Measurements from ENCODE around the gene COMTD1.
A peak's percentile ranks its signal among the peaks of the same experiment; 100 is the strongest.
"Not testable (repeated sequence)": the region's sequence is repeated elsewhere in the genome, so short reads cannot be mapped to it uniquely, and the experiment has no call there.

Gene COMTD1

DNA sequence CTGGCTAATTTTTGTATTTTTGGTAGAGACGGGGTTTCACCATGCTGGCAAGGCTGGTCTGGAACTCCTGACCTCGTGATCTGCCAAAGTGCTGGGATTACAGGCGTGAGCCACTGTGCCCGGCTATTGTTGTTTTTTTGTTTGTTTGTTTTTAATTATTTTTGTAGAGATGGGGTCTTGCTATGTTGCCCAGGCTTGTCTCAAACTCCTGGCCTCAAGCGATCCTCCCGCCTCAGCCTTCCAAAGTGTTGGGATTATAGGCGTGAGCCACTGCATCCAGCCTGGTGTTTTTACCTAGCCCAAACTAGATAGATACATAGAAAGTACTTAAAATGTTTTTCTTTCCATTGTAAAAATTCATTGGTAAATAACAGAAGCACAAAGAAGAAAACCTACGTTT, 14.3 kb downstream of the COMTD1 start:
- not testable (repeated sequence) for H4K8ac ChIP-seq (ENCODE audit: low read depth, low read length); H3K4me3 ChIP-seq (ENCODE audit: low read length); H2BK15ac ChIP-seq (replicated peaks; ENCODE audit: low read depth); DNase-seq; H4K5ac ChIP-seq (ENCODE audit: low read length); H3K79me1 ChIP-seq (ENCODE audit: low read length); H3K4ac ChIP-seq (ENCODE audit: low read depth, low read length); H2BK120ac ChIP-seq (ENCODE audit: low read depth, low read length); H3K18ac ChIP-seq (ENCODE audit: low read length); H3K27ac ChIP-seq (ENCODE audit: low read depth, low read length); H3K9ac ChIP-seq (ENCODE audit: low read length); H3K23ac ChIP-seq (ENCODE audit: low read length); H2AK5ac ChIP-seq (ENCODE audit: low read length); H3K56ac ChIP-seq (ENCODE audit: low read length); H3K36me3 ChIP-seq (ENCODE audit: control insufficient read depth, insufficient read depth, low read length); H2BK5ac ChIP-seq (ENCODE audit: low read length); H3K27me3 ChIP-seq (ENCODE audit: insufficient read depth, low read length, poor library complexity); H3K4me2 ChIP-seq (ENCODE audit: low read length)
- WGBS (ENCODE audit: extremely low coverage, insufficient coverage, low lambda C conversion rate) = no CpG with 5 or more reads among the region's 8 CpGs
- Histone ChIP-seq H3K79me2 (ENCODE audit: control insufficient read depth, insufficient read depth, low read length) (peaks cover 44% of the 10 kb centered on the region), H3K4me1 (ENCODE audit: control insufficient read depth, low read depth, low read length) (peaks cover 16% of the 10 kb centered on the region)

GRCh38 chr10:75220274-75220673, 15.5 kb downstream of the COMTD1 start:
- no CpG with 5 or more reads among the region's 4 CpGs for WGBS (ENCODE audit: extremely low coverage, insufficient coverage, low lambda C conversion rate)
- no peak for DNase-seq
- no peak overlapping the region for H3K27ac ChIP-seq (ENCODE audit: low read depth, low read length)

GRCh38 chr10:75212343-75212742, 23.4 kb downstream of the COMTD1 start:
- no peaks in the 10 kb centered on the region for H3K27me3 ChIP-seq (ENCODE audit: insufficient read depth, low read length, poor library complexity)
- H2BK5ac ChIP-seq (ENCODE audit: low read length) = no peak overlapping the region
- no peak overlapping the region for H3K4ac ChIP-seq (ENCODE audit: low read depth, low read length)
- H3K79me2 ChIP-seq (ENCODE audit: control insufficient read depth, insufficient read depth, low read length) = peaks cover 51% of the 10 kb centered on the region
- H3K23ac ChIP-seq (ENCODE audit: low read length) = no peak overlapping the region
- no peak overlapping the region for H4K5ac ChIP-seq (ENCODE audit: low read length)
- peaks cover 9% of the 10 kb centered on the region for H3K36me3 ChIP-seq (ENCODE audit: control insufficient read depth, insufficient read depth, low read length)
- H3K18ac ChIP-seq (ENCODE audit: low read length) = no peak overlapping the region
- no peak overlapping the region for H3K27ac ChIP-seq (ENCODE audit: low read depth, low read length)
- no peak overlapping the region for H2BK15ac ChIP-seq (replicated peaks; ENCODE audit: low read depth)
- no peak overlapping the region for H2AK5ac ChIP-seq (ENCODE audit: low read length)
- DNase-seq = no peak
- H3K9ac ChIP-seq (ENCODE audit: low read length) = peak overlapping the region; percentile 99
- no peak overlapping the region for H4K8ac ChIP-seq (ENCODE audit: low read depth, low read length)
- no peak overlapping the region for H3K4me3 ChIP-seq (ENCODE audit: low read length)
- H3K4me2 ChIP-seq (ENCODE audit: low read length) = peak overlapping the region; percentile 32
- 100% methylated on average over 1 of the region's 6 CpGs for WGBS (ENCODE audit: extremely low coverage, insufficient coverage, low lambda C conversion rate)
- H3K79me1 ChIP-seq (ENCODE audit: low read length) = peaks cover 3% of the 10 kb centered on the region
- no peak overlapping the region for H2BK120ac ChIP-seq (ENCODE audit: low read depth, low read length)
- H3K4me1 ChIP-seq (ENCODE audit: control insufficient read depth, low read depth, low read length) = peaks cover 16% of the 10 kb centered on the region
- H3K56ac ChIP-seq (ENCODE audit: low read length) = peak overlapping the region; percentile 69

More at GRCh38 chr10:75220274-75220673, 15.5 kb downstream of the COMTD1 start:
- H3K4ac ChIP-seq (ENCODE audit: low read depth, low read length) = no peak overlapping the region
- H3K4me2 ChIP-seq (ENCODE audit: low read length) = no peak overlapping the region
- no peak overlapping the region for H3K56ac ChIP-seq (ENCODE audit: low read length)
- H4K5ac ChIP-seq (ENCODE audit: low read length) = no peak overlapping the region
- H2BK15ac ChIP-seq (replicated peaks; ENCODE audit: low read depth) = no peak overlapping the region
- H3K4me1 ChIP-seq (ENCODE audit: control insufficient read depth, low read depth, low read length) = peaks cover 13% of the 10 kb centered on the region
- H3K79me1 ChIP-seq (ENCODE audit: low read length) = peaks cover 9% of the 10 kb centered on the region
- no peak overlapping the region for H3K23ac ChIP-seq (ENCODE audit: low read length)
- H3K27me3 ChIP-seq (ENCODE audit: insufficient read depth, low read length, poor library complexity) = no peaks in the 10 kb centered on the region
- H2AK5ac ChIP-seq (ENCODE audit: low read length) = no peak overlapping the region
- H3K79me2 ChIP-seq (ENCODE audit: control insufficient read depth, insufficient read depth, low read length) = peaks cover 42% of the 10 kb centered on the region
- H3K9ac ChIP-seq (ENCODE audit: low read length) = no peak overlapping the region
- H3K36me3 ChIP-seq (ENCODE audit: control insufficient read depth, insufficient read depth, low read length) = peaks cover 12% of the 10 kb centered on the region
- H3K4me3 ChIP-seq (ENCODE audit: low read length) = no peak overlapping the region
- no peak overlapping the region for H3K18ac ChIP-seq (ENCODE audit: low read length)
- no peak overlapping the region for H2BK5ac ChIP-seq (ENCODE audit: low read length)
- no peak overlapping the region for H2BK120ac ChIP-seq (ENCODE audit: low read depth, low read length)
- no peak overlapping the region for H4K8ac ChIP-seq (ENCODE audit: low read depth, low read length)

DNA sequence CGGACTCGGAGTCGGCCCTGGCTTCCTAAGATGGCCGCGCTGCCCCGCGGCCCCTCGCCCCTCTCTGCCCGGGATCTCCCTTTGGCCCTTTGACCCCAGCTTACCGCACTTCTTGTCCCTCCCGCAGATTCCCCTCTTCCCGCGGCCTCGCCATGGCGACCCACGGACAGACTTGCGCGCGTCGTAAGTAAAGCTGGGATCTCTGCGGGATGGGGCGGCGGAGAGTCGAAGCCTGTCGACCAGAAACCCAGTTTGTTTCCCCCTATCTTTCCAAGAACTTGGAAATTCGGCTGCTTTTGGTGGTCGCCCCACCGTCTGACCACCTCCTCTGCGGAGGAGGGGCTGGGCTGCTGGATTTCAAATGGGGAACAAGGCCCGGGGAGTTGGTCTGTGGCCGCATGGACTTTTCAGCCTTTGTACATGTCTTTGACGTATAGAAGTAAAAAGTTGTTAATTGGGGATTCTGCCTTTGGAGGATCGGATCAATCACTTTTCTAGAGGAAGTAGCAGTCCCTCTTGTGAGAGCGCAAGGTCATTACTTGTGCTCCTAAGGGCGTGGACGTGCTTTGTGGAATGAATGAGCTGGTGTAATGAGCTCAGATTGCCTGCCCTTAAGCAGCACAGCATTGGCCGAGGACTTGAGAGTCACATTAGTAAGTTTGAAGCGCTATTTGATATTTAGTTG, 24.6 kb downstream of the COMTD1 start:
- peaks cover 18% of the 10 kb centered on the region for H3K4me1 ChIP-seq (ENCODE audit: control insufficient read depth, low read depth, low read length)
- peak overlapping the region; percentile 83 for H2AK5ac ChIP-seq (ENCODE audit: low read length)
- H4K5ac ChIP-seq (ENCODE audit: low read length) = no peak overlapping the region
- peak; percentile 78 for DNase-seq
- H3K56ac ChIP-seq (ENCODE audit: low read length) = peak overlapping the region; percentile 98
- H3K4ac ChIP-seq (ENCODE audit: low read depth, low read length) = peak overlapping the region; percentile 92
- peak overlapping the region; percentile 15 for H3K4me2 ChIP-seq (ENCODE audit: low read length)
- peak overlapping the region; percentile 64 for H3K4me3 ChIP-seq (ENCODE audit: low read length)
- H2BK15ac ChIP-seq (replicated peaks; ENCODE audit: low read depth) = no peak overlapping the region
- H3K79me2 ChIP-seq (ENCODE audit: control insufficient read depth, insufficient read depth, low read length) = peaks cover 40% of the 10 kb centered on the region
- peak overlapping the region; percentile 99 for H3K9ac ChIP-seq (ENCODE audit: low read length)
- no peaks in the 10 kb centered on the region for H3K27me3 ChIP-seq (ENCODE audit: insufficient read depth, low read length, poor library complexity)
- H4K8ac ChIP-seq (ENCODE audit: low read depth, low read length) = no peak overlapping the region
- H3K23ac ChIP-seq (ENCODE audit: low read length) = peak overlapping the region; percentile 85
- peaks cover 6% of the 10 kb centered on the region for H3K36me3 ChIP-seq (ENCODE audit: control insufficient read depth, insufficient read depth, low read length)
- H3K18ac ChIP-seq (ENCODE audit: low read length) = peak overlapping the region; percentile 84
- WGBS (ENCODE audit: extremely low coverage, insufficient coverage, low lambda C conversion rate) = no CpG with 5 or more reads among the region's 38 CpGs
- peak overlapping the region; percentile 21 for H2BK120ac ChIP-seq (ENCODE audit: low read depth, low read length)
- H2BK5ac ChIP-seq (ENCODE audit: low read length) = peak overlapping the region; percentile 87
- H3K79me1 ChIP-seq (ENCODE audit: low read length) = no peaks in the 10 kb centered on the region
- peak overlapping the region; percentile 95 for H3K27ac ChIP-seq (ENCODE audit: low read depth, low read length)

DNA sequence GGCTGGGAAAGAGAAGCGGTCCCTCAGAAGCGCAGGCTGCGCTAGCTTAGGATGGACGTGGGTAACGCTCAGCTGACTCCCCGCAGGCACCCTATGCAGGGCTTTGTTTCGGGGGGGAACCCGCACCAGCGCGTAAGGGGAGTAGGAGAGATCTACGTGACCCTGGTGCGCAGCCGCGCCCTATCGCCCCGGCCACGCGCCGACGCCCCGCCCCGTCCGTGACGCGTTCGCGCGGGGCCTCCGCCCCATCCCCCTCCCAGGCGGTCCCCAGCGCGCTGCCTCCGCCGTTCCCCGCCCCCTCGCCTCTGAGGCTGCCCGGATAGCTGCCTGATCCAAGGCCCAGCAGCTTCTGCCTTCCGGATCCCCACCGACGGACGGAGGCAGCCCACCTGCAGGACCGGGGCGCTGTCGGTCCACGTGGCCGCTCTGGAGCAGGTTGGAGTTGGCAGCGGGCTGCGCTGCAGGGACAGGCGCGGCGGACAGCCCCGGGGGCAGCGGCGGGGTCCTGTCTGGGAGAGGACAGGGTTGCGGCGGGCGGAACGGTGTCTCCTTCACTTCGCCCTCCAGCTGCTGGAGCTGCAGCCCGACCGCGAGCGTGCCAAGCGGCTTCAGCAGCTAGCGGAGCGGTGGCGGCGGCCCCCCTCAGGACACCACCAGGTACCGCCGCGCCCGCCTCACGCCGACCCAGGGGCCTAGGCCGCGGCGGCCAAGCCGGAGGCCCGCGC, 25.3 kb downstream of the COMTD1 start, which contains the start of gene VDAC2:
VDAC2 (plus strand) TSS at position 515 of the 725 bp plus-strand sequence. CDS start 363 bp downstream, outside the sequence.
- H2BK5ac ChIP-seq (ENCODE audit: low read length) = peak within 1 kb of the TSS; percentile 99
- H2BK120ac ChIP-seq (ENCODE audit: low read depth, low read length) = peak within 1 kb of the TSS; percentile 69
- H3K36me3 ChIP-seq (ENCODE audit: control insufficient read depth, insufficient read depth, low read length) = peaks cover 4% of the 10 kb centered on the region
- no peaks in the 10 kb centered on the region for H3K27me3 ChIP-seq (ENCODE audit: insufficient read depth, low read length, poor library complexity)
- peak within 1 kb of the TSS; percentile 7 for H4K8ac ChIP-seq (ENCODE audit: low read depth, low read length)
- H3K79me1 ChIP-seq (ENCODE audit: low read length) = no peaks in the 10 kb centered on the region
- H2AK5ac ChIP-seq (ENCODE audit: low read length) = peak within 1 kb of the TSS; percentile 83
- no peak within 1 kb of the TSS for H4K5ac ChIP-seq (ENCODE audit: low read length)
- peaks cover 36% of the 10 kb centered on the region for H3K79me2 ChIP-seq (ENCODE audit: control insufficient read depth, insufficient read depth, low read length)
- peak within 1 kb of the TSS; percentile 95 for H3K23ac ChIP-seq (ENCODE audit: low read length)
- DNase-seq = peak; percentile 94
- peak within 1 kb of the TSS; percentile 100 for H3K56ac ChIP-seq (ENCODE audit: low read length)
- peaks cover 18% of the 10 kb centered on the region for H3K4me1 ChIP-seq (ENCODE audit: control insufficient read depth, low read depth, low read length)
- peak within 1 kb of the TSS; percentile 97 for H3K4me2 ChIP-seq (ENCODE audit: low read length)
- peak within 1 kb of the TSS; percentile 99 for H3K9ac ChIP-seq (ENCODE audit: low read length)
- WGBS (ENCODE audit: extremely low coverage, insufficient coverage, low lambda C conversion rate) = no CpG with 5 or more reads among the region's 80 CpGs
- peak within 1 kb of the TSS; percentile 84 for H3K18ac ChIP-seq (ENCODE audit: low read length)
- peak within 1 kb of the TSS; percentile 95 for H3K27ac ChIP-seq (ENCODE audit: low read depth, low read length)
- no peak within 1 kb of the TSS for H2BK15ac ChIP-seq (replicated peaks; ENCODE audit: low read depth)
- peak within 1 kb of the TSS; percentile 74 for H3K4me3 ChIP-seq (ENCODE audit: low read length)
- H3K4ac ChIP-seq (ENCODE audit: low read depth, low read length) = peak within 1 kb of the TSS; percentile 92

All from mesendoderm (in vitro differentiated cells).